Neural cell (in vitro differentiated cells): Measurements from ENCODE around the gene SHMT1. TPM values are rescaled to one million over a fixed set of nuclear protein-coding genes. Genes with fewer than 3 reads are reported as not detected.
"Not testable (repeated sequence)": the region's sequence is repeated elsewhere in the genome, so short reads cannot be mapped to it uniquely, and the experiment has no call there.

ENCODE experiments used
- H2AFZ ChIP-seq: fragments of 200-600, 300-800 bp; sonication (generic), shearing (Covaris generic); 2 replicates; pipeline ENCODE4 v1.6.0; 2014; ENCODE audit warnings: low read depth, mild to moderate bottlenecking, antibody characterized with exemption, low read length, moderate library complexity
- H3F3A ChIP-seq: fragments of 200-600 bp; shearing (Covaris generic); 2 replicates; pipeline ENCODE4 v1.6.1; 2016; ENCODE audit warnings: mild to moderate bottlenecking, moderate library complexity, mixed read lengths, antibody characterized with exemption, low read length; ENCODE audit not compliant: insufficient read depth, poor library complexity, severe bottlenecking
- H3K27ac ChIP-seq: fragments of 200-600, 300-800 bp; sonication (generic), shearing (Covaris generic); 2 replicates; pipeline ENCODE4 v1.5.1; 2014; ENCODE audit warnings: mild to moderate bottlenecking, low read length, moderate library complexity
- H3K27me3 ChIP-seq: fragments of 300-800, 200-600 bp; sonication (generic), shearing (Covaris generic); 2 replicates; pipeline ENCODE4 v1.6.0; 2014; ENCODE audit warnings: mild to moderate bottlenecking, low read depth, low read length, moderate library complexity; ENCODE audit not compliant: insufficient read depth
- H3K36me3 ChIP-seq: fragments of 300-800, 200-600 bp; sonication (generic), shearing (Covaris generic); 2 replicates; pipeline ENCODE4 v1.5.1; 2014; ENCODE audit warnings: mild to moderate bottlenecking, antibody characterized with exemption, low read length, moderate library complexity; ENCODE audit not compliant: insufficient read depth
- H3K4me2 ChIP-seq: fragments of 300-800, 200-600 bp; sonication (generic), shearing (Covaris generic); 2 replicates; pipeline ENCODE4 v1.6.0; 2014; ENCODE audit warnings: mild to moderate bottlenecking, low read length
- H3K4me3 ChIP-seq: fragments of 300-800, 200-600 bp; sonication (generic), shearing (Covaris generic); 2 replicates; pipeline ENCODE4 v1.5.1; 2014; ENCODE audit warnings: mild to moderate bottlenecking, low read length, moderate library complexity
- H3K79me2 ChIP-seq: fragments of 200-600 bp; shearing (Covaris generic); replicated peaks from 2 replicates; pipeline ENCODE4 v1.6.0; 2014; ENCODE audit warnings: mild to moderate bottlenecking, low read length, moderate library complexity; ENCODE audit not compliant: insufficient read depth
- H3K9ac ChIP-seq: fragments of 300-800, 200-600 bp; sonication (generic), shearing (Covaris generic); 2 replicates; pipeline ENCODE4 v1.6.1; 2016; ENCODE audit warnings: mild to moderate bottlenecking, low read length, mixed read lengths
- H3K9me2 ChIP-seq: fragments of 200-600 bp; shearing (Covaris generic); 2 replicates; pipeline ENCODE4 v1.6.1; 2016; ENCODE audit warnings: mild to moderate bottlenecking, low read length, mixed read lengths; ENCODE audit not compliant: insufficient read depth
- H3K9me3 ChIP-seq: fragments of 200-600, 300-800 bp; sonication (generic), shearing (Covaris generic); 2 replicates; pipeline ENCODE4 v1.6.1; 2016; ENCODE audit warnings: mild to moderate bottlenecking, mixed run types, low read length, moderate library complexity, mixed read lengths
- H4K20me1 ChIP-seq: fragments of 200-600 bp; shearing (Covaris generic); 2 replicates; pipeline ENCODE4 v1.6.1; 2016; ENCODE audit warnings: mild to moderate bottlenecking, mixed run types; ENCODE audit not compliant: insufficient read depth
- CTCF ChIP-seq: fragments of 450-650 bp; IDR thresholded peaks from 2 replicates; pipeline ENCODE4 v1.5.1; 2014; ENCODE audit warnings: antibody characterized with exemption, mild to moderate bottlenecking, moderate library complexity; ENCODE audit not compliant: poor library complexity, severe bottlenecking
- EP300 ChIP-seq: fragments of 450-650 bp; conservative IDR thresholded peaks from 2 replicates; pipeline ENCODE4 v1.6.1; 2014; ENCODE audit warnings: antibody characterized with exemption, mild to moderate bottlenecking, moderate library complexity; ENCODE audit not compliant: poor library complexity, severe bottlenecking
- EZH2 ChIP-seq: fragments of 200-600, 300-800 bp; shearing (Covaris generic), sonication (generic); IDR thresholded peaks from 2 replicates; pipeline ENCODE4 v1.6.1; 2014; ENCODE audit warnings: antibody characterized with exemption, low read length, borderline replicate concordance, mild to moderate bottlenecking; ENCODE audit not compliant: insufficient read depth, poor library complexity, severe bottlenecking
- MXI1 ChIP-seq: fragments of 450-650 bp; conservative IDR thresholded peaks from 2 replicates; pipeline ENCODE4 v1.6.1; 2014; ENCODE audit warnings: antibody characterized with exemption, mild to moderate bottlenecking; ENCODE audit not compliant: poor library complexity, severe bottlenecking
- POLR2AphosphoS5 ChIP-seq: IDR thresholded peaks from 2 replicates; pipeline ENCODE4 v1.6.1; 2012
- RAD21 ChIP-seq: fragments of 450-650 bp; conservative IDR thresholded peaks from 2 replicates; pipeline ENCODE4 v1.6.1; 2014; ENCODE audit warnings: antibody characterized with exemption, mild to moderate bottlenecking, moderate library complexity
- REST ChIP-seq: IDR thresholded peaks from 2 replicates; pipeline ENCODE4 v1.6.1; 2012; ENCODE audit warnings: borderline replicate concordance
- SMC3 ChIP-seq: fragments of 450-650 bp; conservative IDR thresholded peaks from 2 replicates; pipeline ENCODE4 v1.6.1; 2014; ENCODE audit warnings: antibody characterized with exemption, mild to moderate bottlenecking, moderate library complexity; ENCODE audit not compliant: poor library complexity
- TAF1 ChIP-seq: IDR thresholded peaks from 2 replicates; pipeline ENCODE4 v1.6.1; 2012; ENCODE audit warnings: low read depth
- polyA plus RNA-seq: library from polyadenylated mRNA; depleted of rRNA; stranded (reverse); fragments of >200 nt; gene quantifications from 2 replicates; pipeline ENCODE4 v1.2.3, GENCODE V29; 2014

SHMT1 gene
- polyA plus RNA-seq, 1 donor from 2014 or later: 4.5 TPM

- Histone ChIP-seq H2AFZ (no peak overlapping the region), H3K4me2 (no peak overlapping the region), H3K9me2 (no peaks in the 10 kb centered on the region), H3K27me3 (no peaks in the 10 kb centered on the region), H3K9me3 (no peaks in the 10 kb centered on the region), H3F3A (no peaks in the 10 kb centered on the region), H3K9ac (no peak overlapping the region), H3K4me3 (no peak overlapping the region), H3K36me3 (no peaks in the 10 kb centered on the region), H3K79me2 (no peaks in the 10 kb centered on the region), H4K20me1 (no peaks in the 10 kb centered on the region), H3K27ac (no peak overlapping the region)
- TF ChIP-seq EZH2 (no peak), POLR2AphosphoS5 (no peak), CTCF (no peak), TAF1 (no peak), REST (no peak), EP300 (no peak), MXI1 (no peak), RAD21 (no peak), SMC3 (no peak)
Measured at GRCh38 chr17:18379246-18380146, 16.1 kb upstream of the SHMT1 start.

- not testable (repeated sequence) for H3K4me3 ChIP-seq, H3K36me3 ChIP-seq, H3K9me2 ChIP-seq, H3K27ac ChIP-seq, H3K9ac ChIP-seq, H3F3A ChIP-seq, H3K27me3 ChIP-seq, H4K20me1 ChIP-seq, H2AFZ ChIP-seq, H3K79me2 ChIP-seq, H3K4me2 ChIP-seq, H3K9me3 ChIP-seq
Measured at GRCh38 chr17:18378614-18379013, 15.3 kb upstream of the SHMT1 start.

GRCh38 chr17:18378205-18378505, 14.8 kb upstream of the SHMT1 start:
- no peak overlapping the region for H3K9ac ChIP-seq

More at GRCh38 chr17:18378205-18378505, 14.8 kb upstream of the SHMT1 start:
- Histone ChIP-seq H3K27ac (no peak overlapping the region), H3K27me3 (no peaks in the 10 kb centered on the region), H2AFZ (no peak overlapping the region), H4K20me1 (no peaks in the 10 kb centered on the region), H3K9me2 (no peaks in the 10 kb centered on the region), H3F3A (no peaks in the 10 kb centered on the region), H3K4me2 (no peak overlapping the region), H3K36me3 (no peaks in the 10 kb centered on the region), H3K79me2 (no peaks in the 10 kb centered on the region), H3K9me3 (no peaks in the 10 kb centered on the region), H3K4me3 (no peak overlapping the region)
- TF ChIP-seq CTCF (no peak), EZH2 (no peak), REST (no peak), SMC3 (no peak), EP300 (no peak), TAF1 (no peak), RAD21 (no peak), MXI1 (no peak), POLR2AphosphoS5 (no peak)
